GM19372 (cell line): ENCODE results near the gene GTF2E1.

ENCODE experiments used
- ATAC-seq: cut with Tn5 transposase; IDR thresholded peaks from one replicate; pipeline ENCODE4 v1.9.1; 2021; ENCODE audit warnings: mild to moderate bottlenecking, low read depth, moderate library complexity; ENCODE audit not compliant: unreplicated experiment

The GTF2E1 gene

GRCh38 chr3:120795959-120796358 lies 53.4 kb downstream of the GTF2E1 start:
- ATAC-seq, result no peak

DNA sequence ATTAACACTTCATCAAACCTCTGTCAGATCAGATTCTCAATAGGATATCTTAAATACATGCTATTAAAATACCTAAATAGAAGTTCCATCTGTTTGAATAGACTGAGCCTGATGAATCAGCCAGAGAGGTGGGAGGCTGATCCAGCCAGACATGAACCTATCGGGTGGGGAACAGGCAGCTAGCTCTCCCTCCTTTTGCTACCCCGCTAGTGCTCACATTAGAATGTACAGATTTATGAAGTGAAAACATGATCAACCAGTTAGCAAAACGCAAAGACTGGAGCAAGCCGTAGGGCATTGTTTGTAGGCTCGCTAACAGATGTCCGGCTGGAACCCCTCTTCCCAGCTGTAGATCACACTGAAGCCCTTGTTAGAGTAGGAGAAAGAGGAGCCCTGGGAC lies 54.4 kb downstream of the GTF2E1 start:
- ATAC-seq, result no peak

DNA sequence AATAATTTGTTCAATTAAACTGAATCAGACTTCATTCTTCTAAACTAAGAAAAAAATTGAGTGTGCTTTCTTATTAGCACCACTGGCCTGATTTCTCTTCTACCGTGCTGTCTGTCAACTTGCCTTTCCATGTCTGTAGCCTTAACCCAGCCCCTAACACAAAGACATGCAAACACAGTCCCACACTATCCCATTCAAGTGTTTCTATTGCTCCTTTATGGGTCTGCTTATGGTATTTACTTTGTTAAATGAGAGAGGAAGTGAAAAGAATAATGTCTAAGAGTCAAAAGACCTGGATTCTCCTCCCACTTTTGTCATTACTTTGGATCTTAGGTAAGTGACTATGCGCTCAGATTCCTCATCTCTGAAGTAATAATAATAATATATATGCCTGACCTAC lies 55.3 kb downstream of the GTF2E1 start:
- no peak for ATAC-seq

- ATAC-seq, result no peak
These were observed 55.8 kb downstream of the GTF2E1 start for GRCh38 chr3:120798346-120798745.

DNA sequence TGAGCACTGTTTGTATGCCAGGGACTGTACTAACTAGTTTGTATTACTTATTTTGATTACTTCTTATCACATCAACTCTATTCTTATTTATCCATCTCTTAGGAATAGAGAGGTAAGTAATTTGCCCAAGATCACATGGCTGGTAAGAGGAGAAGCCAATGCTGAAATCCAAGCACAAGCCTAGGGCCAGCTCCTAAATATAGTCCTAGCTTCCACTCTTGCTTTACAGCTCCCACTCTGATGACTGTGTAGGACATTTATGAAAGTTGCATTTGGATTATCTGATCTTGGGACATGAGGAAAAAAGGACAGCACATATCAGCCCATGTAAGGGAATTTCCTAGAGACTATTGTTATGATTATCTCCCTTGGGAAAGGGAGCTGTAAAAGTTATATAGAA lies 58.1 kb downstream of the GTF2E1 start:
- ATAC-seq, result no peak

GRCh38 chr3:120801484-120801883 lies 58.9 kb downstream of the GTF2E1 start:
- no peak for ATAC-seq

GRCh38 chr3:120802916-120803315 lies 60.4 kb downstream of the GTF2E1 start:
- no peak for ATAC-seq

- no peak for ATAC-seq
These were observed 74.2 kb downstream of the GTF2E1 start for GRCh38 chr3:120816728-120817127.

- no peak for ATAC-seq
These were observed 78.2 kb downstream of the GTF2E1 start for GRCh38 chr3:120820748-120821147.

DNA sequence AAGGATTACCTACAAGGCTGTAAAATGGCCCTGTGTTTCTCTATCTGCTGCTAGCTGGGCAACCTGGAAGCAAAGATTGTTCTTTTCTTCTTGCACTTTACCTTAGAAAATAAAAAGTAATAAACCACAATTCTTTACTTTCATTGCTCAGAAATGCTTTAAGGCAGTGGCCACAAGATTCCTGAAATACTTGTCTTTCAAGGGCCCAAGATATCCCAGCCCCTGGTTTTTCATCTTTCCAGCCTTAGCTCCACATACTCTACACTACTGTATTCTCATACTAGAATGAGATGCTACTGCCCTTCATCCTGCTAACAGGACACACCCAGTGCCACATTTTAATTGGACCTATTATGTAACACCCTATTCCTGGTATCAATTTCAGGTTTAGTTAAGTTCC lies 78.9 kb downstream of the GTF2E1 start:
- ATAC-seq, result no peak

DNA sequence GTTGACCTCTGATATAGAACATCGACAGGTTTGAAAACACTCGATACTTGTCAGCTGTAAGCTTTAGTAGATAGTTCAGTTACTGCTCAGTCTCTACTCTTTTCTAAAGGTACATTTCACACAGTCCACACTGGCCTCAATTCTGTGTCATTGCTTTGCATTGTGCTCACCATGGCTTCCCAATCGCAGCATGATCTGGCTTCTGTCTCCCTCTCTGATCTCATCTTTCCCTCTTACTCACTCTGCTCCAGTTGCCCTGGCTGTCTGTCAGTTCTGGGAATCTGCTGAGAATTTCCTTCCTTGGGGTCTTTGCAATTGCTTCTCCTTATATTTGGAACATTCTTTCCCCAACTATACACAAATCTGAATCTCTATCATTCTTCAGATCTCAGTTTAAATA lies 80.6 kb downstream of the GTF2E1 start:
- ATAC-seq, result no peak

DNA sequence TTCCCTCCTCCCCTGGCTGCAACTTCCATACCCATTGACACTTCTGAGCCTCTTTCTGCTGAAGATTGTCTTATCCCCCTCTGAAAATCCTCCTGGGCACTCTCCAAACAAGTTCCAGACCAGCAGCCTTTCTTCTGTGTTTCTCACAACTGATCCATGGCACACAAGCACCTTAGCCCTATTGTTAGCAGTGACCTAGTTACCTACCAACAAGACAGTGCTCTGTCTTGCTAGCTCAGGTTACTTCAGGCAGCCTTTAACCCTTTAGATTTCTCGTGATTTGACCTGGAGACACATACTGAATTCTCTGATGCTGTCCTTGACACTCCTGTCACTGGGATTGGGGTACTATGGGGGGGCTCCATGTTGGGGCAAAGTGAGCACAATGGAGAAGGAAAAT lies 82.1 kb downstream of the GTF2E1 start:
- no peak for ATAC-seq

DNA sequence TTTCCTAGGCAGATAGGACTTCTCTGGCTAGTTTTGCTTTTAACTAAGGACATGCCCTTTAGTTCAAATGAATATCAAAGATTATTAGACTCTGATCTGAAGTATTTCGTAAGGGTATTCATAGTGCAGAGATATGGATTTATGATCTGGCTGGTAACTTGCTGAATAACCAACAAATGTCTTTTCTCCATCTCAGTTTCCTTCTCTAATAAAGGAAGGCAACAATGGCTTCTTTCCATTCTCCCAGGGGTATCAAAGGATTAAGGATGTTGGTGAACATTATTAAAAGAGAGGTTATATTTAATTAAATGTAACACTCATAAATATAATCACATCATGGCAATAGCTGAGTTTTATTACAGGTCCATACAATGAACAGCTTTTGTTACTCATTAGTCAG lies 86.3 kb downstream of the GTF2E1 start:
- ATAC-seq, result no peak

- ATAC-seq, result no peak
These were observed 88.5 kb downstream of the GTF2E1 start for GRCh38 chr3:120831066-120831465.
